GM23338 (cell line): ENCODE data around the gene NUTM1. TPM values are rescaled to one million over a fixed set of nuclear protein-coding genes. Genes with fewer than 3 reads are reported as not detected.
"Not testable (repeated sequence)": the region's sequence is repeated elsewhere in the genome, so short reads cannot be mapped to it uniquely, and the experiment has no call there.

Experiments
- ATAC-seq: fragments of 200-7000 bp; cut with Tn5 transposase; 3 replicates; pipeline ENCODE4 v1.9.1; 2020
- DNase-seq: peaks from one replicate; pipeline ENCODE4 v3.0.0-alpha.2; 2015; ENCODE audit warnings: low spot score
- H2AFZ ChIP-seq: fragments of 200-600 bp; sonication (generic); 2 replicates; pipeline ENCODE4 v1.8.0; 2016; ENCODE audit warnings: antibody characterized with exemption, mild to moderate bottlenecking, moderate library complexity
- H3F3A ChIP-seq: fragments of 200-600 bp; sonication (generic); replicated peaks from 2 replicates; pipeline ENCODE4 v1.8.0; 2017; ENCODE audit warnings: antibody characterized with exemption, mixed run types, low read depth
- H3K27ac ChIP-seq: fragments of 200-600 bp; sonication (generic); 2 replicates; pipeline ENCODE4 v1.6.1; 2016; ENCODE audit warnings: low read depth
- H3K27me3 ChIP-seq: fragments of 200-600 bp; sonication (generic); 2 replicates; pipeline ENCODE4 v1.8.0; 2016; ENCODE audit warnings: mild to moderate bottlenecking, mixed run types, moderate library complexity; ENCODE audit not compliant: insufficient read depth
- H3K36me3 ChIP-seq: fragments of 200-600 bp; sonication (generic); 2 replicates; pipeline ENCODE4 v1.8.0; 2016; ENCODE audit warnings: mild to moderate bottlenecking; ENCODE audit not compliant: insufficient read depth
- H3K4me1 ChIP-seq: fragments of 200-600 bp; sonication (generic); 2 replicates; pipeline ENCODE4 v1.8.0; 2016; ENCODE audit warnings: mild to moderate bottlenecking, moderate library complexity; ENCODE audit not compliant: insufficient read depth
- H3K4me2 ChIP-seq: fragments of 200-600 bp; sonication (generic); 2 replicates; pipeline ENCODE4 v1.7.1; 2017; ENCODE audit warnings: mixed run types
- H3K4me3 ChIP-seq: fragments of 200-600 bp; sonication (generic); 2 replicates; pipeline ENCODE4 v1.6.1; 2016; ENCODE audit warnings: mixed run types
- H3K79me2 ChIP-seq: fragments of 200-600 bp; sonication (generic); replicated peaks from 2 replicates; pipeline ENCODE4 v1.8.0; 2017; ENCODE audit warnings: mild to moderate bottlenecking; ENCODE audit not compliant: insufficient read depth
- H3K9me2 ChIP-seq: fragments of 200-600 bp; sonication (generic); 2 replicates; pipeline ENCODE4 v1.8.0; 2017; ENCODE audit not compliant: insufficient read depth
- H4K20me1 ChIP-seq: fragments of 200-600 bp; sonication (generic); replicated peaks from 2 replicates; pipeline ENCODE4 v1.8.0; 2017; ENCODE audit warnings: mild to moderate bottlenecking; ENCODE audit not compliant: insufficient read depth
- H3K27ac Mint-ChIP-seq: 2 replicates; pipeline ENCODE4 v1.8.0; 2020; ENCODE audit warnings: inconsistent platforms, mild to moderate bottlenecking, moderate library complexity, mixed read lengths
- H3K27me3 Mint-ChIP-seq: 3 replicates; pipeline ENCODE4 v1.8.0; 2022; ENCODE audit warnings: low read depth, mild to moderate bottlenecking, moderate library complexity, mixed read lengths, inconsistent platforms; ENCODE audit not compliant: insufficient read depth, poor library complexity
- H3K36me3 Mint-ChIP-seq: 3 replicates; pipeline ENCODE4 v1.8.0; 2021; ENCODE audit warnings: low read depth, mild to moderate bottlenecking, inconsistent platforms, moderate library complexity, mixed read lengths
- H3K4me1 Mint-ChIP-seq: 3 replicates; pipeline ENCODE4 v1.8.0; 2020; ENCODE audit warnings: mild to moderate bottlenecking, inconsistent platforms, mixed read lengths
- H3K4me3 Mint-ChIP-seq: 3 replicates; pipeline ENCODE4 v1.8.0; 2021; ENCODE audit warnings: moderate library complexity, mild to moderate bottlenecking, inconsistent platforms, mixed read lengths
- H3K9me3 Mint-ChIP-seq: 3 replicates; pipeline ENCODE4 v1.8.0; 2020; ENCODE audit warnings: moderate library complexity, mild to moderate bottlenecking, inconsistent platforms, mixed read lengths
- CREB1 ChIP-seq: fragments of 250-450 bp; sonication (Bioruptor Pico); IDR thresholded peaks from 2 replicates; pipeline ENCODE4 v1.5.0; 2020; ENCODE audit warnings: low read depth, mild to moderate bottlenecking, moderate library complexity
- EZH2 ChIP-seq: fragments of 200-600 bp; sonication (generic); IDR thresholded peaks from one replicate; pipeline ENCODE4 v1.8.0; 2017; ENCODE audit warnings: antibody characterized with exemption, mild to moderate bottlenecking, low read depth; ENCODE audit not compliant: unreplicated experiment
- EZH2phosphoT487 ChIP-seq: fragments of 200-600 bp; sonication (generic); IDR thresholded peaks from one replicate; pipeline ENCODE4 v1.8.1; 2018; ENCODE audit warnings: antibody characterized with exemption; ENCODE audit not compliant: unreplicated experiment
- JUNB ChIP-seq: IDR thresholded peaks from one replicate; pipeline ENCODE4 v1.6.1; 2016; ENCODE audit warnings: antibody characterized with exemption; ENCODE audit not compliant: unreplicated experiment
- STAT1 ChIP-seq: IDR thresholded peaks from one replicate; pipeline ENCODE4 v1.6.1; 2016; ENCODE audit warnings: antibody characterized with exemption; ENCODE audit not compliant: unreplicated experiment
- ZNF114 ChIP-seq: fragments of 250-450 bp; sonication (Bioruptor Pico); IDR thresholded peaks from 2 replicates; pipeline ENCODE4 v1.5.0; 2020; ENCODE audit warnings: mild to moderate bottlenecking, moderate library complexity
- polyA plus RNA-seq: library from polyadenylated mRNA; unstranded; fragments of >200 nt; fragmentation: Nextera tagmentation; extraction: Ambion mirVana; gene quantifications from 2 replicates; pipeline ENCODE4 v1.2.1, GENCODE V29; 2016
- total RNA-seq: library from RNA; depleted of rRNA; stranded (reverse); fragments of >200 nt; shearing (Covaris generic); gene quantifications from 2 replicates; pipeline ENCODE4 v1.2.3, GENCODE V29; 2014
- TF ChIP-seq, protein P1 (sequence below): fragments of 250-450 bp; sonication (Bioruptor Pico); IDR thresholded peaks from 2 replicates; pipeline ENCODE4 v1.5.0; 2020; ENCODE audit warnings: mild to moderate bottlenecking, moderate library complexity
- TF ChIP-seq, protein P2 (sequence below): IDR thresholded peaks from one replicate; pipeline ENCODE4 v1.6.1; 2018; ENCODE audit warnings: antibody characterized with exemption; ENCODE audit not compliant: unreplicated experiment
- TF ChIP-seq, protein P3 (sequence below), 2 experiments: fragments of 200-600 bp in 1 of 2; sonication (generic) in 1 of 2; conservative IDR thresholded peaks; 2 replicates each; pipeline versions ENCODE4 v1.5.1 to v1.6.1; 2016 to 2017; ENCODE audit warnings: antibody characterized with exemption in 2 of 2, low read depth in 2 of 2, mild to moderate bottlenecking in 2 of 2, moderate library complexity in 1 of 2

The NUTM1 gene
- total and polyA plus RNA-seq, 2 experiments from 2014 or later = 0.16 to 1.2 TPM

DNA sequence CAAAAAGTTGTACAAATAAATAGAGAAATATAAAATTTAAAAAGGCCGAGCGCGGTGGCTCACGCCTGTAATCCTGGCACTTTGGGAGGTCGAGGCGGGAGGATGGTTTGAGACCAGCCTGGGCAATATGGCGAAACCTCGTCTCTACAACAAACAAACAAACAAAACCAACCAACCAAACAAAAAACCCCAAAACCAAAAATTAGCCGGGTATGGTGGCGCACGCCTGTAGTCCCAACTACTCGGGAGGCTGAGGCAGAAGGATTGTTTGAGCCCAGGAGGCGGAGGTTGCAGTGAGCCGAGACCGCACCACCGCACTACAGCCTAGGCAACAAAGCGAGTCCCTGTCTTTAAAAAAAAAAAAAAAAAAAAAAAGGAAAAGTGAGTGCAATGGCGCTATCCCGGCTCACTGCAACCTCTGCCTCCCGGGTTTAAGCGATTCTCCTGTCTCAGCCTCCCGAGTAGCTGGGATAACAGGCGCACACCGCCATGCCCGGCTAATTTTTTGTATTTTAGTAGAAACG lies 840 bp upstream of the NUTM1 start:
- Mint-ChIP-seq H3K4me1 (peaks cover 14% of the 10 kb centered on the region; the same call in 2 of the 3 replicates), H3K36me3 (peaks cover 29% of the 10 kb centered on the region), H3K27ac (peak overlapping the region; percentile 81)
- Histone ChIP-seq H3K4me3 (peak overlapping the region; percentile 74), H3K4me1 (peaks cover 12% of the 10 kb centered on the region; the same call in 1 of the 2 replicates), H3K4me2 (peak overlapping the region; percentile 82), H3K79me2 (peaks cover 24% of the 10 kb centered on the region), H3K27ac (peak overlapping the region; percentile 94), H2AFZ (peak overlapping the region; percentile 54; the same call in 1 of the 2 replicates)
- H3K9me2 ChIP-seq, H3K27me3 Mint-ChIP-seq, H3F3A ChIP-seq, H3K9me3 Mint-ChIP-seq, H3K27me3 ChIP-seq, H4K20me1 ChIP-seq, H3K4me3 Mint-ChIP-seq, H3K36me3 ChIP-seq, ATAC-seq: not testable (repeated sequence)
- peak; percentile 14 for DNase-seq

DNA sequence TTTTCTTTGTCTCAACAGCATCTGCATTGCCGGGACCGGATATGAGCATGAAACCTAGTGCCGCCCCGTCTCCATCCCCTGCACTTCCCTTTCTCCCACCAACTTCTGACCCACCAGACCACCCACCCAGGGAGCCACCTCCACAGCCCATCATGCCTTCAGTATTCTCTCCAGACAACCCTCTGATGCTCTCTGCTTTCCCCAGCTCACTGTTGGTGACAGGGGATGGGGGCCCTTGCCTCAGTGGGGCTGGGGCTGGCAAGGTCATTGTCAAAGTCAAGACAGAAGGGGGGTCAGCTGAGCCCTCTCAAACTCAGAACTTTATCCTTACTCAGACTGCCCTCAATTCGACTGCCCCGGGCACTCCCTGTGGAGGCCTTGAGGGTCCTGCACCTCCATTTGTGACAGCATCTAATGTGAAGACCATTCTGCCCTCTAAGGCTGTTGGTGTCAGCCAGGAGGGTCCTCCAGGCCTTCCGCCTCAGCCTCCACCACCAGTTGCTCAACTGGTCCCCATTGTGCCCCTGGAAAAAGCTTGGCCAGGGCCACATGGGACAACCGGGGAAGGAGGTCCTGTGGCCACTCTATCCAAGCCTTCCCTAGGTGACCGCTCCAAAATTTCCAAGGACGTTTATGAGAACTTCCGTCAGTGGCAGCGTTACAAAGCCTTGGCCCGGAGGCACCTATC lies 5.0 kb downstream of the NUTM1 start:
- H3K27me3 Mint-ChIP-seq = peaks cover 9% of the 10 kb centered on the region
- 0 out of 3 replicates have a peak, but pooled peaks cover under 1% of the 10 kb centered on the region for H3K36me3 Mint-ChIP-seq
- H4K20me1 ChIP-seq = no peaks in the 10 kb centered on the region
- DNase-seq = no peak
- no peak overlapping the region for H2AFZ ChIP-seq
- ATAC-seq = no peak
- H3F3A ChIP-seq = no peaks in the 10 kb centered on the region
- H3K4me3 Mint-ChIP-seq = no peak overlapping the region
- H3K27ac ChIP-seq = no peak overlapping the region
- no peak overlapping the region for H3K4me2 ChIP-seq
- no peaks in the 10 kb centered on the region for H3K79me2 ChIP-seq
- no peaks in the 10 kb centered on the region for H3K9me2 ChIP-seq
- 0 out of 2 replicates have a peak, but pooled peaks cover 4% of the 10 kb centered on the region for H3K4me1 ChIP-seq
- H3K9me3 Mint-ChIP-seq = no peaks in the 10 kb centered on the region; the same call in 2 of the 3 replicates
- no peak overlapping the region; the same call in 1 of the 2 replicates for H3K27ac Mint-ChIP-seq
- no peak overlapping the region for H3K4me3 ChIP-seq
- no peaks in the 10 kb centered on the region for H3K27me3 ChIP-seq
- no peak for TF ChIP-seq EZH2
- TF ChIP-seq EZH2phosphoT487 = no peak
- TF ChIP-seq, protein P1, sequence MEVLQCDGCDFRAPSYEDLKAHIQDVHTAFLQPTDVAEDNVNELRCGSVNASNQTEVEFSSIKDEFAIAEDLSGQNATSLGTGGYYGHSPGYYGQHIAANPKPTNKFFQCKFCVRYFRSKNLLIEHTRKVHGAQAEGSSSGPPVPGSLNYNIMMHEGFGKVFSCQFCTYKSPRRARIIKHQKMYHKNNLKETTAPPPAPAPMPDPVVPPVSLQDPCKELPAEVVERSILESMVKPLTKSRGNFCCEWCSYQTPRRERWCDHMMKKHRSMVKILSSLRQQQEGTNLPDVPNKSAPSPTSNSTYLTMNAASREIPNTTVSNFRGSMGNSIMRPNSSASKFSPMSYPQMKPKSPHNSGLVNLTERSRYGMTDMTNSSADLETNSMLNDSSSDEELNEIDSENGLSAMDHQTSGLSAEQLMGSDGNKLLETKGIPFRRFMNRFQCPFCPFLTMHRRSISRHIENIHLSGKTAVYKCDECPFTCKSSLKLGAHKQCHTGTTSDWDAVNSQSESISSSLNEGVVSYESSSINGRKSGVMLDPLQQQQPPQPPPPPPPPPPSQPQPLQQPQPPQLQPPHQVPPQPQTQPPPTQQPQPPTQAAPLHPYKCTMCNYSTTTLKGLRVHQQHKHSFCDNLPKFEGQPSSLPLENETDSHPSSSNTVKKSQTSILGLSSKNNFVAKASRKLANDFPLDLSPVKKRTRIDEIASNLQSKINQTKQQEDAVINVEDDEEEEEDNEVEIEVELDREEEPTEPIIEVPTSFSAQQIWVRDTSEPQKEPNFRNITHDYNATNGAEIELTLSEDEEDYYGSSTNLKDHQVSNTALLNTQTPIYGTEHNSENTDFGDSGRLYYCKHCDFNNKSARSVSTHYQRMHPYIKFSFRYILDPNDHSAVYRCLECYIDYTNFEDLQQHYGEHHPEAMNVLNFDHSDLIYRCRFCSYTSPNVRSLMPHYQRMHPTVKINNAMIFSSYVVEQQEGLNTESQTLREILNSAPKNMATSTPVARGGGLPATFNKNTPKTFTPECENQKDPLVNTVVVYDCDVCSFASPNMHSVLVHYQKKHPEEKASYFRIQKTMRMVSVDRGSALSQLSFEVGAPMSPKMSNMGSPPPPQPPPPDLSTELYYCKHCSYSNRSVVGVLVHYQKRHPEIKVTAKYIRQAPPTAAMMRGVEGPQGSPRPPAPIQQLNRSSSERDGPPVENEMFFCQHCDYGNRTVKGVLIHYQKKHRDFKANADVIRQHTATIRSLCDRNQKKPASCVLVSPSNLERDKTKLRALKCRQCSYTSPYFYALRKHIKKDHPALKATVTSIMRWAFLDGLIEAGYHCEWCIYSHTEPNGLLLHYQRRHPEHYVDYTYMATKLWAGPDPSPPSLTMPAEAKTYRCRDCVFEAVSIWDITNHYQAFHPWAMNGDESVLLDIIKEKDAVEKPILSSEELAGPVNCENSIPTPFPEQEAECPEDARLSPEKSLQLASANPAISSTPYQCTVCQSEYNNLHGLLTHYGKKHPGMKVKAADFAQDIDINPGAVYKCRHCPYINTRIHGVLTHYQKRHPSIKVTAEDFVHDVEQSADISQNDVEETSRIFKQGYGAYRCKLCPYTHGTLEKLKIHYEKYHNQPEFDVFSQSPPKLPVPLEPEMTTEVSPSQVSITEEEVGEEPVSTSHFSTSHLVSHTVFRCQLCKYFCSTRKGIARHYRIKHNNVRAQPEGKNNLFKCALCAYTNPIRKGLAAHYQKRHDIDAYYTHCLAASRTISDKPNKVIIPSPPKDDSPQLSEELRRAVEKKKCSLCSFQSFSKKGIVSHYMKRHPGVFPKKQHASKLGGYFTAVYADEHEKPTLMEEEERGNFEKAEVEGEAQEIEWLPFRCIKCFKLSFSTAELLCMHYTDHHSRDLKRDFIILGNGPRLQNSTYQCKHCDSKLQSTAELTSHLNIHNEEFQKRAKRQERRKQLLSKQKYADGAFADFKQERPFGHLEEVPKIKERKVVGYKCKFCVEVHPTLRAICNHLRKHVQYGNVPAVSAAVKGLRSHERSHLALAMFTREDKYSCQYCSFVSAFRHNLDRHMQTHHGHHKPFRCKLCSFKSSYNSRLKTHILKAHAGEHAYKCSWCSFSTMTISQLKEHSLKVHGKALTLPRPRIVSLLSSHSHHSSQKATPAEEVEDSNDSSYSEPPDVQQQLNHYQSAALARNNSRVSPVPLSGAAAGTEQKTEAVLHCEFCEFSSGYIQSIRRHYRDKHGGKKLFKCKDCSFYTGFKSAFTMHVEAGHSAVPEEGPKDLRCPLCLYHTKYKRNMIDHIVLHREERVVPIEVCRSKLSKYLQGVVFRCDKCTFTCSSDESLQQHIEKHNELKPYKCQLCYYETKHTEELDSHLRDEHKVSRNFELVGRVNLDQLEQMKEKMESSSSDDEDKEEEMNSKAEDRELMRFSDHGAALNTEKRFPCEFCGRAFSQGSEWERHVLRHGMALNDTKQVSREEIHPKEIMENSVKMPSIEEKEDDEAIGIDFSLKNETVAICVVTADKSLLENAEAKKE (CRISPR knock-in tag) = no peak
- no peak for TF ChIP-seq ZNF114 (CRISPR knock-in tag)
- no peak for TF ChIP-seq JUNB
- TF ChIP-seq STAT1 = no peak
- TF ChIP-seq, protein P2, sequence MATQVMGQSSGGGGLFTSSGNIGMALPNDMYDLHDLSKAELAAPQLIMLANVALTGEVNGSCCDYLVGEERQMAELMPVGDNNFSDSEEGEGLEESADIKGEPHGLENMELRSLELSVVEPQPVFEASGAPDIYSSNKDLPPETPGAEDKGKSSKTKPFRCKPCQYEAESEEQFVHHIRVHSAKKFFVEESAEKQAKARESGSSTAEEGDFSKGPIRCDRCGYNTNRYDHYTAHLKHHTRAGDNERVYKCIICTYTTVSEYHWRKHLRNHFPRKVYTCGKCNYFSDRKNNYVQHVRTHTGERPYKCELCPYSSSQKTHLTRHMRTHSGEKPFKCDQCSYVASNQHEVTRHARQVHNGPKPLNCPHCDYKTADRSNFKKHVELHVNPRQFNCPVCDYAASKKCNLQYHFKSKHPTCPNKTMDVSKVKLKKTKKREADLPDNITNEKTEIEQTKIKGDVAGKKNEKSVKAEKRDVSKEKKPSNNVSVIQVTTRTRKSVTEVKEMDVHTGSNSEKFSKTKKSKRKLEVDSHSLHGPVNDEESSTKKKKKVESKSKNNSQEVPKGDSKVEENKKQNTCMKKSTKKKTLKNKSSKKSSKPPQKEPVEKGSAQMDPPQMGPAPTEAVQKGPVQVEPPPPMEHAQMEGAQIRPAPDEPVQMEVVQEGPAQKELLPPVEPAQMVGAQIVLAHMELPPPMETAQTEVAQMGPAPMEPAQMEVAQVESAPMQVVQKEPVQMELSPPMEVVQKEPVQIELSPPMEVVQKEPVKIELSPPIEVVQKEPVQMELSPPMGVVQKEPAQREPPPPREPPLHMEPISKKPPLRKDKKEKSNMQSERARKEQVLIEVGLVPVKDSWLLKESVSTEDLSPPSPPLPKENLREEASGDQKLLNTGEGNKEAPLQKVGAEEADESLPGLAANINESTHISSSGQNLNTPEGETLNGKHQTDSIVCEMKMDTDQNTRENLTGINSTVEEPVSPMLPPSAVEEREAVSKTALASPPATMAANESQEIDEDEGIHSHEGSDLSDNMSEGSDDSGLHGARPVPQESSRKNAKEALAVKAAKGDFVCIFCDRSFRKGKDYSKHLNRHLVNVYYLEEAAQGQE = no peak
- TF ChIP-seq CREB1 (CRISPR knock-in tag) = no peak
- TF ChIP-seq, protein P3, sequence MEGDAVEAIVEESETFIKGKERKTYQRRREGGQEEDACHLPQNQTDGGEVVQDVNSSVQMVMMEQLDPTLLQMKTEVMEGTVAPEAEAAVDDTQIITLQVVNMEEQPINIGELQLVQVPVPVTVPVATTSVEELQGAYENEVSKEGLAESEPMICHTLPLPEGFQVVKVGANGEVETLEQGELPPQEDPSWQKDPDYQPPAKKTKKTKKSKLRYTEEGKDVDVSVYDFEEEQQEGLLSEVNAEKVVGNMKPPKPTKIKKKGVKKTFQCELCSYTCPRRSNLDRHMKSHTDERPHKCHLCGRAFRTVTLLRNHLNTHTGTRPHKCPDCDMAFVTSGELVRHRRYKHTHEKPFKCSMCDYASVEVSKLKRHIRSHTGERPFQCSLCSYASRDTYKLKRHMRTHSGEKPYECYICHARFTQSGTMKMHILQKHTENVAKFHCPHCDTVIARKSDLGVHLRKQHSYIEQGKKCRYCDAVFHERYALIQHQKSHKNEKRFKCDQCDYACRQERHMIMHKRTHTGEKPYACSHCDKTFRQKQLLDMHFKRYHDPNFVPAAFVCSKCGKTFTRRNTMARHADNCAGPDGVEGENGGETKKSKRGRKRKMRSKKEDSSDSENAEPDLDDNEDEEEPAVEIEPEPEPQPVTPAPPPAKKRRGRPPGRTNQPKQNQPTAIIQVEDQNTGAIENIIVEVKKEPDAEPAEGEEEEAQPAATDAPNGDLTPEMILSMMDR (conservative IDR thresholded peaks at IDR 0.05; ENCODE audit: low read depth in 2 of 2) = no peak
- H3K36me3 ChIP-seq = no peaks in the 10 kb centered on the region
- H3K4me1 Mint-ChIP-seq = peaks cover 5% of the 10 kb centered on the region; the same call in 2 of the 3 replicates
